ENCODE results near the gene GNG13.
"Not testable (repeated sequence)": the region's sequence is repeated elsewhere in the genome, so short reads cannot be mapped to it uniquely, and the experiment has no call there.

The GNG13 gene

GRCh38 chr16:799948-800833 is at the start of gene GNG13:
Gene GNG13, minus strand, starts transcription at chr16:800734. Its CDS starts 1,657 bp downstream, at chr16:799077.
- peak in 1 of 58 donors; percentile 55 for DNase-seq

- no peak for DNase-seq
Measured at GRCh38 chr16:848510-849253, 48.1 kb upstream of the GNG13 start.

- no peak for DNase-seq
Measured at GRCh38 chr16:847681-848445, 47.3 kb upstream of the GNG13 start.

- no peak for DNase-seq
Measured at GRCh38 chr16:847151-847550, 46.6 kb upstream of the GNG13 start.

GRCh38 chr16:845351-845745 is 44.8 kb upstream of the GNG13 start:
- DNase-seq: no peak

GRCh38 chr16:844638-845350 is 44.3 kb upstream of the GNG13 start:
- no peak for DNase-seq

GRCh38 chr16:843771-844170 is 43.2 kb upstream of the GNG13 start:
- no peak for DNase-seq

GRCh38 chr16:842711-843560 is 42.4 kb upstream of the GNG13 start:
- peak in 5 of 58 donors; percentile 8 to 41 (median 24) for DNase-seq

- DNase-seq: peak in 24 of 58 donors; percentile 7 to 70 (median 32)
Measured at GRCh38 chr16:842061-842476, 41.5 kb upstream of the GNG13 start.

- DNase-seq: no peak
Measured at GRCh38 chr16:841455-842060, 41.0 kb upstream of the GNG13 start.

GRCh38 chr16:840561-841454 is 40.3 kb upstream of the GNG13 start:
- DNase-seq: no peak

GRCh38 chr16:839643-840408 is 39.3 kb upstream of the GNG13 start:
- no peak for DNase-seq

GRCh38 chr16:838741-839140 is 38.2 kb upstream of the GNG13 start:
- no peak for DNase-seq

GRCh38 chr16:836822-837221 is 36.3 kb upstream of the GNG13 start:
- DNase-seq: not testable (repeated sequence)

- DNase-seq: no peak
Measured at GRCh38 chr16:836221-836620, 35.7 kb upstream of the GNG13 start.

GRCh38 chr16:835373-835772 is 34.8 kb upstream of the GNG13 start:
- DNase-seq: no peak

- no peak for DNase-seq
Measured at GRCh38 chr16:833411-833810, 32.9 kb upstream of the GNG13 start.

Data from anterior cingulate cortex (tissue), 58 donors.